GM19463 (cell line): ENCODE measurements around the gene MATK.

ENCODE experiments used
- ATAC-seq: cut with Tn5 transposase; IDR thresholded peaks from one replicate; pipeline ENCODE4 v1.9.1; 2021; ENCODE audit warnings: mild to moderate bottlenecking, moderate library complexity; ENCODE audit not compliant: unreplicated experiment

MATK gene

GRCh38 chr19:3790209-3790734 lies 4.1 kb upstream of the MATK start:
- ATAC-seq = no peak

- ATAC-seq = no peak
These were observed 3.0 kb upstream of the MATK start for GRCh38 chr19:3788996-3789778.

- ATAC-seq = no peak
These were observed 687 bp downstream of the MATK start for GRCh38 chr19:3785451-3785937.

- ATAC-seq = no peak
These were observed 1.4 kb downstream of the MATK start for GRCh38 chr19:3784607-3785450.

- ATAC-seq = no peak
These were observed 2.3 kb downstream of the MATK start for GRCh38 chr19:3783660-3784584.

- no peak for ATAC-seq
These were observed 3.3 kb downstream of the MATK start for GRCh38 chr19:3782903-3783302.

- ATAC-seq = no peak
These were observed 3.9 kb downstream of the MATK start for GRCh38 chr19:3782330-3782729.

GRCh38 chr19:3781603-3782002 lies 4.6 kb downstream of the MATK start:
- ATAC-seq = no peak

GRCh38 chr19:3780786-3781304 lies 5.3 kb downstream of the MATK start:
- no peak for ATAC-seq

- ATAC-seq = no peak
These were observed 7.1 kb downstream of the MATK start for GRCh38 chr19:3778899-3779723.

GRCh38 chr19:3778104-3778867 lies 7.9 kb downstream of the MATK start:
- ATAC-seq = no peak

- no peak for ATAC-seq
These were observed 9.6 kb downstream of the MATK start for GRCh38 chr19:3776479-3777040.

GRCh38 chr19:3775831-3776230 lies 10.3 kb downstream of the MATK start:
- ATAC-seq = no peak

- no peak for ATAC-seq
These were observed 10.8 kb downstream of the MATK start for GRCh38 chr19:3775374-3775711.

GRCh38 chr19:3774621-3775373 lies 11.4 kb downstream of the MATK start:
- no peak for ATAC-seq

GRCh38 chr19:3773814-3774515 lies 12.2 kb downstream of the MATK start:
- no peak for ATAC-seq

- ATAC-seq = no peak
These were observed 14.2 kb downstream of the MATK start, which contains the start of gene RAX2 for GRCh38 chr19:3771906-3772455. RAX2 (minus strand) TSS chr19:3772228; CDS start chr19:3771742, 486 bp downstream.
